ENCODE data around the gene GPC5.

- TF ChIP-seq ZNF16 (tag by site-specific recombination; IDR thresholded peaks at IDR 0.05; ENCODE audit: low read depth) (no peak), ZFP37 (tag by site-specific recombination; IDR thresholded peaks at IDR 0.05) (no peak), CTCF (tag by site-specific recombination; IDR thresholded peaks at IDR 0.05) (no peak), BCL6B (tag by site-specific recombination; IDR thresholded peaks at IDR 0.05) (no peak), ZSCAN30 (tag by site-specific recombination; IDR thresholded peaks at IDR 0.05) (no peak), ZBTB8A (tag by site-specific recombination; IDR thresholded peaks at IDR 0.05) (no peak), ZNF350 (tag by site-specific recombination; IDR thresholded peaks at IDR 0.05) (no peak)
These were observed 631.2 kb downstream of the GPC5 start for GRCh38 chr13:92029641-92030040.

All from HEK293 (cell line).